Endothelial cell of umbilical vein (primary cell): Measurements from ENCODE around the gene NUP62CL. TPM values are rescaled to one million over a fixed set of nuclear protein-coding genes. Genes with fewer than 3 reads are reported as not detected.

ENCODE experiments used
- BruUV-seq: library from RNA; stranded (reverse); fragments of 400-500 nt; replicated peaks from 2 replicates; lab custom pipeline; 2021; lab: Mats Ljungman, UMichigan
- CTCF ChIA-PET: fragments of 300-600, 350-600 bp; sonication (Branson Sonifier 250); formaldehyde crosslinking; loops from one replicate; lab custom pipeline; 2021; ENCODE audit warnings: antibody characterized with exemption, inconsistent platforms; lab: Charles Lee
- POLR2A ChIA-PET: fragments of 300-600, 350-600 bp; sonication (Branson Sonifier 250); formaldehyde crosslinking; loops from one replicate; lab custom pipeline; 2021; ENCODE audit warnings: antibody characterized with exemption, inconsistent platforms; lab: Charles Lee
- DNase-seq: peaks from one replicate; pipeline ENCODE4 v3.0.0-alpha.2; 2011; ENCODE audit warnings: low read depth, low spot score
- FAIRE-seq: peaks from 2 replicates; lab custom pipeline; 2011; peaks lifted over from hg19 to GRCh38; lab: Jason Lieb, UNC
- H2AFZ ChIP-seq: 2 replicates; pipeline ENCODE4 v1.6.0; 2012; ENCODE audit warnings: low read depth, low read length, control low read depth, inconsistent platforms
- H3K27ac ChIP-seq: 2 replicates; pipeline ENCODE4 v1.5.1; 2011; ENCODE audit warnings: low read depth, mild to moderate bottlenecking, control low read depth, low read length, moderate library complexity; ENCODE audit not compliant: insufficient read depth
- H3K27me3 ChIP-seq, 2 experiments: 2 replicates each; pipeline versions ENCODE4 v1.6.0 to v1.6.1; 2011; ENCODE audit warnings: low read length in 2 of 2, mixed read lengths in 1 of 2; ENCODE audit not compliant: control insufficient read depth in 2 of 2, insufficient read depth in 2 of 2
- H3K36me3 ChIP-seq, 2 experiments: 2 replicates in 1 of 2; 3 replicates in 1 of 2; pipeline ENCODE4 v1.5.1; 2011; ENCODE audit warnings: low read length in 2 of 2, mild to moderate bottlenecking in 1 of 2, moderate library complexity in 1 of 2; ENCODE audit not compliant: control insufficient read depth in 2 of 2, insufficient read depth in 2 of 2; ENCODE audit errors: extremely low read depth in 1 of 2
- H3K4me1 ChIP-seq: 3 replicates; pipeline ENCODE4 v1.5.1; 2011; ENCODE audit warnings: mild to moderate bottlenecking, low read length; ENCODE audit not compliant: control insufficient read depth, insufficient read depth; ENCODE audit errors: extremely low read depth
- H3K4me2 ChIP-seq: 2 replicates; pipeline ENCODE4 v1.6.1; 2011; ENCODE audit warnings: low read length, control low read depth, mixed read lengths; ENCODE audit not compliant: insufficient read depth
- H3K4me3 ChIP-seq, 3 experiments: fragments of 200-600 bp in 1 of 3; sonication (generic), shearing (Covaris generic) in 1 of 3; replicated peaks in 1 of 3; 2 replicates each; pipeline ENCODE4 v1.5.1; 2011 to 2016; ENCODE audit warnings: control low read depth in 3 of 3, low read length in 3 of 3, mild to moderate bottlenecking in 2 of 3, inconsistent platforms in 1 of 3, low read depth in 1 of 3, moderate library complexity in 1 of 3; ENCODE audit not compliant: insufficient read depth in 1 of 3
- H3K79me2 ChIP-seq: 2 replicates; pipeline ENCODE4 v1.6.0; 2012; ENCODE audit warnings: low read length, inconsistent platforms; ENCODE audit not compliant: control insufficient read depth, insufficient read depth
- H3K9ac ChIP-seq: replicated peaks from 2 replicates; pipeline ENCODE3; 2011; ENCODE audit warnings: low read length, control low read depth; ENCODE audit not compliant: insufficient read depth; ENCODE audit errors: extremely low read depth
- H3K9me1 ChIP-seq: replicated peaks from 3 replicates; pipeline ENCODE4 v1.6.0; 2011; ENCODE audit warnings: mild to moderate bottlenecking, low read length; ENCODE audit not compliant: control insufficient read depth, insufficient read depth; ENCODE audit errors: extremely low read depth
- H3K9me3 ChIP-seq: replicated peaks from 2 replicates; pipeline ENCODE4 v1.5.1; 2012; ENCODE audit warnings: low read length, inconsistent platforms; ENCODE audit not compliant: control insufficient read depth, insufficient read depth
- H4K20me1 ChIP-seq: replicated peaks from 2 replicates; pipeline ENCODE3; 2011; ENCODE audit warnings: mild to moderate bottlenecking, low read length; ENCODE audit not compliant: control insufficient read depth, insufficient read depth; ENCODE audit errors: extremely low read depth
- CTCF ChIP-seq, 2 donors: IDR thresholded peaks; 1 replicate in 1 of 2; 2 replicates in 1 of 2; pipeline ENCODE4 v1.5.1; 2011; ENCODE audit warnings: low read length in 2 of 2, mild to moderate bottlenecking in 2 of 2, moderate library complexity in 2 of 2, control low read depth in 1 of 2, inconsistent platforms in 1 of 2, low read depth in 1 of 2; ENCODE audit not compliant: insufficient read depth in 1 of 2; ENCODE audit errors: extremely low read depth in 1 of 2
- EZH2 ChIP-seq: IDR thresholded peaks from 2 replicates; pipeline ENCODE4 v1.6.1; 2012; ENCODE audit warnings: borderline replicate concordance, low read depth, mild to moderate bottlenecking, moderate library complexity, low read length, inconsistent platforms; ENCODE audit not compliant: severe bottlenecking
- FOS ChIP-seq: IDR thresholded peaks from 2 replicates; pipeline ENCODE4 v1.6.1; 2011; ENCODE audit warnings: mild to moderate bottlenecking, low read length, moderate library complexity, borderline replicate concordance; ENCODE audit not compliant: insufficient read depth
- GATA2 ChIP-seq: IDR thresholded peaks from 2 replicates; pipeline ENCODE4 v1.7.0; 2011; ENCODE audit warnings: low read depth, mild to moderate bottlenecking, moderate library complexity, mixed read lengths, low read length; ENCODE audit not compliant: insufficient read length, insufficient read depth
- JUN ChIP-seq: IDR thresholded peaks from 2 replicates; pipeline ENCODE4 v1.6.1; 2011; ENCODE audit warnings: borderline replicate concordance, low read depth; ENCODE audit not compliant: insufficient read length, insufficient read depth
- MYC ChIP-seq: IDR thresholded peaks from one replicate; pipeline ENCODE4 v1.6.1; 2011; ENCODE audit warnings: mild to moderate bottlenecking, low read depth, low read length
- POLR2A ChIP-seq: IDR thresholded peaks from 2 replicates; pipeline ENCODE4 v1.6.1; 2012; ENCODE audit warnings: low read depth, mild to moderate bottlenecking, control low read depth, low read length
- POLR2AphosphoS5 ChIP-seq: IDR thresholded peaks from 2 replicates; pipeline ENCODE4 v1.6.1; 2012; ENCODE audit warnings: low read depth, mild to moderate bottlenecking, control low read depth, low read length, moderate library complexity; ENCODE audit not compliant: insufficient read depth
- dilution Hi-C: fragments of 300-500 bp; cut with MboI; formaldehyde crosslinking; loops from one replicate; pipeline ENCODE4 v1.15.0; 2019; ENCODE audit warnings: low sequenced_read_pairs; ENCODE audit not compliant: extremely low pct_ligation_motif_present
- intact Hi-C: fragments of 100-400 bp; cut with micrococcal nuclease; formaldehyde crosslinking; loops from one replicate; pipeline ENCODE4 v1.10.0; 2022
- polyA plus RNA-seq, 4 experiments: library from polyadenylated mRNA; depleted of rRNA in 3 of 4; stranded (reverse) in 3 of 4; unstranded in 1 of 4; fragments of >200 nt; gene quantifications; 2 replicates each; pipeline versions ENCODE4 v1.2.1 to v1.2.3, GENCODE V29; 2011 to 2012; ENCODE audit warnings: missing spikeins in 1 of 4
- total RNA-seq: library from RNA; stranded (reverse); gene quantifications from 2 replicates; pipeline ENCODE4 v1.2.3, GENCODE V29; 2021
- TF ChIP-seq, protein P1 (sequence below): IDR thresholded peaks from 2 replicates; pipeline ENCODE4 v1.6.1; 2011; ENCODE audit not compliant: insufficient read depth, insufficient read length

The NUP62CL gene
- total and polyA plus RNA-seq, 2 donors (not counting 3 experiments of a cell fraction or from before 2014, with no cell fraction given), result not detected

DNA sequence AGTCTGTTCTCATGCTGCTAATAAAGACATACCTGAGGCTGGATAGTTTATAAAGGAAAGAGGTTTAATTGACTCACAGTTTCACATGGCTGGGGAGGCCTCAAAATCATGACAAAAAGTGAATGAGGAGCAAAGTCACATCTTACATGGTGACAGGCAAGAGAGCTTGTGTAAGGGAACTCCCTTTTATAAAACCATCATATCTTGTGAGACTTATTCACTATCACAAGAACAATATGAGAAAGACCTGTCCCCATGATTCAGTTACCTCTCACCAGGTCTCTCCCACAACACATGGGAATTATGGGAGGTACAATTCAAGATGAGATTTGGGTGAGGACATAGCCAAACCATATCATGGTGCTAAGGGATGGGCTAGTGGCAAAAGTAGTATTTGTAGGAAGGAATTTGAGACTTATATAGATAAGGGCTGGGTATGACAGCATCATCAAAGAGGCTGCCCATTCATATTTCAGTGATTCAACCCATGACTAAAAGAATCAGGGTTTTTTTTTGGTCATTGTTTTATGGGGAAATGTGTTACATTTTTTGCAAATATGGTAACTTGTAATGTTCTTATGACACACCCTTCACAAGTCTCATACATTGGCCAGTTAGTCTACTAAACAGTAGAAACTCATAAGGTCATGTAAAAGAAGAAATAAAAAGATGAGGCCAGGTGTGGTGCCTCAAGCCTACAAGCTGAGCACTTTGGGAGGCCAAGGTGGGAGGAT, 34.7 kb downstream of the NUP62CL start:
- no peak overlapping the region for H3K4me2 ChIP-seq
- H3K9me1 ChIP-seq, result no peaks in the 10 kb centered on the region
- H3K79me2 ChIP-seq, result no peaks in the 10 kb centered on the region
- no peak overlapping the region for H3K27ac ChIP-seq
- H3K4me1 ChIP-seq, result no peaks in the 10 kb centered on the region
- DNase-seq (no peak), FAIRE-seq (no peak)
- dilution Hi-C loops (no loop called here), intact Hi-C loops (no loop called here)
- no peaks in the 10 kb centered on the region for H3K27me3 ChIP-seq
- POLR2A ChIA-PET, result no interaction called here
- H4K20me1 ChIP-seq, result no peaks in the 10 kb centered on the region
- H3K9me3 ChIP-seq, result no peaks in the 10 kb centered on the region
- no peak overlapping the region for H3K4me3 ChIP-seq
- H3K36me3 ChIP-seq, result no peaks in the 10 kb centered on the region
- H3K9ac ChIP-seq, result no peak overlapping the region
- CTCF ChIA-PET, result no interaction called here
- BruUV-seq, result no TSS peak
- no peak overlapping the region for H2AFZ ChIP-seq
- TF ChIP-seq CTCF (IDR thresholded peaks at IDR 0.05; ENCODE audit: extremely low read depth in 1 of 2, insufficient read depth in 1 of 2, low read depth in 1 of 2, low read length in 2 of 2) (no peak), JUN (no peak), POLR2A (no peak), FOS (no peak), GATA2 (no peak), POLR2AphosphoS5 (no peak), MYC (no peak), EZH2 (no peak)
- TF ChIP-seq, protein P1, sequence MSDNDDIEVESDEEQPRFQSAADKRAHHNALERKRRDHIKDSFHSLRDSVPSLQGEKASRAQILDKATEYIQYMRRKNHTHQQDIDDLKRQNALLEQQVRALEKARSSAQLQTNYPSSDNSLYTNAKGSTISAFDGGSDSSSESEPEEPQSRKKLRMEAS, result no peak
